ENCODE data around the gene ULK3. TPM values are rescaled to one million over a fixed set of nuclear protein-coding genes. Genes with fewer than 3 reads are reported as not detected.
"Not testable (repeated sequence)": the region's sequence is repeated elsewhere in the genome, so short reads cannot be mapped to it uniquely, and the experiment has no call there.

The ULK3 gene
- total and polyA plus RNA-seq, 12 donors, result 21.3 to 56.3 (median 24.7) TPM

DNA sequence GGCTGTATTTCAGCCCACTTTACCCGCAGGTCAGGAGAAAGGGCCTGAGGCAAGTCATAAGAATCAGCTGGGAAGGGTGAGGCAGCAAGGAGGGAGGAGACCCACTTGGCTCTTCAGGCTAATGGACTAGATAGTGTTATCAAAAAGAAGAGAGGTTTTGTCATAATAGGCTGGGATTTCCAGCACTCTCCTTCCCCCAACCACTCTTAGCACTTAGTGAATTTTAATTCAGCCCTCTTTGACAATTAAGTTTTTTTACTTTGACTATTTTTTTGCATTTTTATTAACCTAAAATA, 47.7 kb upstream of the ULK3 start:
- TF ChIP-seq, protein P1, sequence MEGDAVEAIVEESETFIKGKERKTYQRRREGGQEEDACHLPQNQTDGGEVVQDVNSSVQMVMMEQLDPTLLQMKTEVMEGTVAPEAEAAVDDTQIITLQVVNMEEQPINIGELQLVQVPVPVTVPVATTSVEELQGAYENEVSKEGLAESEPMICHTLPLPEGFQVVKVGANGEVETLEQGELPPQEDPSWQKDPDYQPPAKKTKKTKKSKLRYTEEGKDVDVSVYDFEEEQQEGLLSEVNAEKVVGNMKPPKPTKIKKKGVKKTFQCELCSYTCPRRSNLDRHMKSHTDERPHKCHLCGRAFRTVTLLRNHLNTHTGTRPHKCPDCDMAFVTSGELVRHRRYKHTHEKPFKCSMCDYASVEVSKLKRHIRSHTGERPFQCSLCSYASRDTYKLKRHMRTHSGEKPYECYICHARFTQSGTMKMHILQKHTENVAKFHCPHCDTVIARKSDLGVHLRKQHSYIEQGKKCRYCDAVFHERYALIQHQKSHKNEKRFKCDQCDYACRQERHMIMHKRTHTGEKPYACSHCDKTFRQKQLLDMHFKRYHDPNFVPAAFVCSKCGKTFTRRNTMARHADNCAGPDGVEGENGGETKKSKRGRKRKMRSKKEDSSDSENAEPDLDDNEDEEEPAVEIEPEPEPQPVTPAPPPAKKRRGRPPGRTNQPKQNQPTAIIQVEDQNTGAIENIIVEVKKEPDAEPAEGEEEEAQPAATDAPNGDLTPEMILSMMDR (IDR thresholded peaks at IDR 0.05), result no peak
- Histone ChIP-seq H3K36me3 (peaks cover 0 to 33% (median 4%) of the 10 kb centered on the region in 9 donors), H3K4me3 (peak overlapping the region; percentile 56 to 89 (median 78)), H3K9me3 (no peaks in the 10 kb centered on the region), H3K27ac (peak overlapping the region in 9 of 10 donors; percentile 74 to 93 (median 85)), H3K27me3 (no peaks in the 10 kb centered on the region), H3K4me1 (peaks cover 4 to 45% (median 42%) of the 10 kb centered on the region in 9 donors)
- 0 to 5% methylated on average over 1 of the region's 1 CpG for WGBS, 2 donors
- intact Hi-C loops (cut with DNase I), result loop anchor here in 2 of 10 donors (10.0 kb wide), 1 partner anchor 46 kb away; the partner anchor contains the start of gene ULK3 (in 2 of the 2)
- ATAC-seq (no peak), DNase-seq (no peak)

DNA sequence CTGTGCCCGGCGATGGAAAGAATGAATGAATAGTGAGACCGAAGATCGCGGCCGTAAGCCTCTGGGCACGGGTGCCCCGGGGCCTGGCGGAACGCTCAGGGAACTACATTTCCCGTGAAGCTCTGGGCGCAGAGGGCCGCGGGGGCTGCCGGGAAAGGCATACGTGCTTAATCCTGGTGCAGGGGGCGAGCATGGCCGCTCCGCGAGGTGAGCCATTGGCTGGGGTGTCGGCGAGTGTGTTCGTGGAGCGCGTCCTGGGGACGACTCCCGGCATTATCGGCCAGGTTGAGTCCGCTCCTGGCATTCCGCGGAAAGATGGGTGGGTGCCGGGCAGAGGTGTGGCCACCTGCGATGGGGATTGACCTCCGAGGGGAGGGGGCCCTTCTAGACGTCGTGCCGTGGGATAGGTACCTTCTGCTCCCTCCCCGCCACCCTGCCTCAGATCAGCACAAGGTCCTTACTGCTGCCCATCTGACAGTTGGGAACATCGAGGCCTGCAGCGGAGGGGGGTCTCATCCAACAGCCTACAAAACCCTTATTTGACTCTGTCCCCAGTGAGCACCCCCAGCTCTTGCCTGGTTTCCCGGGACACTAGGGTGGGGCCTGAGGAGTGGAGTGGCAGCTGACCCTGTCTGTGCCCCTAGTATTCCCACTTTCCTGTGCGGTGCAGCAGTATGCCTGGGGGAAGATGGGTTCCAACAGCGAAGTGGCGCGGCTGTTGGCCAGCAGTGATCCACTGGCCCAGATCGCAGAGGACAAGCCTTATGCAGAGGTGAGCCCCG, 47.1 kb upstream of the ULK3 start, which contains the start of gene MPI:
TSS of gene MPI (plus strand) at position 160 of the 782 bp plus-strand sequence. CDS start at position 192, 32 bp downstream.
- H3K4me1 ChIP-seq, result peaks cover 4 to 48% (median 42%) of the 10 kb centered on the region in 9 donors
- DNase-seq (peak; percentile 84 to 86), ATAC-seq (peak; percentile 92 to 97 (median 96))
- no peaks in the 10 kb centered on the region for H3K27me3 ChIP-seq
- TF ChIP-seq, protein P1 (IDR thresholded peaks at IDR 0.05), result peak in 3 of 9 donors; percentile 7 to 22 (median 8)
- 1% methylated on average over 47 of the region's 47 CpGs for WGBS, 2 donors
- intact Hi-C loops (cut with DNase I), result loop anchor here in 2 of 10 donors (10.0 kb wide), 1 partner anchor 45 kb away; the partner anchor contains the start of gene ULK3 (in 2 of the 2)
- no peaks in the 10 kb centered on the region for H3K9me3 ChIP-seq
- H3K27ac ChIP-seq, result peak within 1 kb of the TSS; percentile 1 to 93 (median 85)
- peak within 1 kb of the TSS; percentile 56 to 89 (median 78) for H3K4me3 ChIP-seq
- peaks cover 0 to 32% (median 4%) of the 10 kb centered on the region in 9 donors for H3K36me3 ChIP-seq

DNA sequence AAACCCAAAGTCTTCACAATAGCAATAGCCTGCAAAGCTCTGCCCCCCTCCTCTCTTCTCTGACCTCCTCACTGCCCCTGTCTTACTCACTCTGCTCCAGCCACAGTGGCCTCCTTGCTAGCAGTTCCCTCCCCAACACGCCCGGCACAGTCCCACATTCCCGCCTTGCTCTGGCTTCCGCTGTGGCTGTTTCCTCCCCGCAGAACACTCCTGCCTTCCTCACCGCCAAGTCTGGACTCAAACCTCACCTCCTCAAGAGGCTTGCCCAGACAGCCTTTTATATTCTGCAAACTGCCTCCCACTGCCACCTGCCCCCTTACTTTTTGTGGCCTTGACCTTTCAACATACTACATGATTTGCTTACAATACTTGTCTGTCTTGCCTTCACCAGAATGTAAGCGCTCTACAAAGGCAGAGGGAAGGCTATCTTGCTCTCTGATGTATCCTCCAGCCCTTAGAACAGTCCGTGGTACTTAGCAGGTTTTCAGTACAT, 46.5 kb upstream of the ULK3 start:
- H3K4me1 ChIP-seq, result peaks cover 4 to 53% (median 42%) of the 10 kb centered on the region in 9 donors
- peak; percentile 40 to 79 (median 63) for ATAC-seq
- DNase-seq, result peak; percentile 40 to 59
- WGBS, 2 donors, result 9 to 12% methylated on average over 8 of the region's 8 CpGs
- peaks cover 0 to 32% (median 4%) of the 10 kb centered on the region in 9 donors for H3K36me3 ChIP-seq
- TF ChIP-seq, protein P1 (IDR thresholded peaks at IDR 0.05), result no peak
- H3K4me3 ChIP-seq, result peak overlapping the region; percentile 56 to 89 (median 78)
- H3K9me3 ChIP-seq, result no peaks in the 10 kb centered on the region
- H3K27me3 ChIP-seq, result no peaks in the 10 kb centered on the region
- intact Hi-C loops (cut with DNase I), result no loop called here
- peak overlapping the region; percentile 1 to 93 (median 85) for H3K27ac ChIP-seq

DNA sequence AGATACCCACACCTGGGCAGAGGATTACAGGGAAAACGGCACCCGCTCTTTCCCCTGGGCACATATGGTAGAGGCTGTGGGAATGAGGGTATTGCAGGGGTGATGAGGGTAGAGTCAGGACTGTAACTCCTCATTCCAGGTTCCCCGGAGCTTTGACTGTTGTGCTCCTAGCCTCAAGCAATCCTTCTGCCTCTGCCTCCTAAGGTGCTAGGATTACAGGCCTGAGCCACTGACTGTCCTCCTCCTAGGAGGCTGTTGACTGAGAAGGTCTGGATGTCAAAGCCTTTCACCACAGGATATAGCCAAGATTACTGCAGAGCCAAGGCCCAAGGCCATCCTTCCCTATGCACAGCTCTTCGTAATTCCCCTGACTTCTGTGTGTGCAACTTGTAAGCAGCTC, 45.8 kb upstream of the ULK3 start:
- TF ChIP-seq, protein P1 (IDR thresholded peaks at IDR 0.05), result no peak
- intact Hi-C loops (cut with DNase I), result no loop called here
- no peak for ATAC-seq
- Histone ChIP-seq H3K27ac (peak overlapping the region in 5 of 10 donors; percentile 83 to 93 (median 88)), H3K9me3 (no peaks in the 10 kb centered on the region), H3K27me3 (no peaks in the 10 kb centered on the region), H3K4me1 (peaks cover 4 to 60% (median 42%) of the 10 kb centered on the region in 9 donors), H3K36me3 (peaks cover 0 to 28% (median 4%) of the 10 kb centered on the region in 9 donors), H3K4me3 (peak overlapping the region in 1 of 10 donors; percentile 74)
- DNase-seq, result no peak
- WGBS, 2 donors, result 87 to 90% methylated on average over 4 of the region's 4 CpGs

DNA sequence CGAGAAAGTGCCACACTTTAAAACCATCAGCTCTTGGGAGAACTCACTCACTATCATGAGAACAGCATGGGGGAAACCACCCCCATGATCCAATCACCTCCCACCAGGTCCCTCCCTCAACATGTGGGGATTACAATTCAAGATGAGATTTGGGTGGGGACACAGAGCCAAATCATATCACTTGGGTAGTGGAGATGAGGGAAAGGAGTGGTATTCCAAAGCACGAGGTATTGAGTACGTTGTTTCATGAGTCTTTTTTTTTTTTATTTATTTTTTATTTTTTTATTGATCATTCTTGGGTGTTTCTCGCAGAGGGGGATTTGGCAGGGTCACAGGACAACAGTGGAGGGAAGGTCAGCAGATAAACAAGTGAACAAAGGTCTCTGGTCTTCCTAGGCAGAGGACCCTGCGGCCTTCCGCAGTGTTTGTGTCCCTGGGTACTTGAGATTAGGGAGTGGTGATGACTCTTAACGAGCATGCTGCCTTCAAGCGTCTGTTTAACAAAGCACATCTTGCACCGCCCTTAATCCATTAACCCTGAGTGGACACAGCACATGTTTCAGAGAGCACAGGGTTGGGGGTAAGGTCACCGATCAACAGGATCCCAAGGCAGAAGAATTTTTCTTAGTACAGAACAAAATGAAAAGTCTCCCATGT, 44.7 kb upstream of the ULK3 start:
- H3K9me3 ChIP-seq; DNase-seq; ATAC-seq; H3K27me3 ChIP-seq; H3K4me3 ChIP-seq; H3K27ac ChIP-seq; intact Hi-C loops (cut with DNase I): not testable (repeated sequence)
- Histone ChIP-seq H3K36me3 (peaks cover 0 to 17% (median 2%) of the 10 kb centered on the region in 9 donors), H3K4me1 (peaks cover 4 to 53% (median 35%) of the 10 kb centered on the region in 9 donors)
- WGBS, 2 donors, result 70 to 77% methylated on average over 9 to 10 of the region's 10 CpGs

Measured in heart right ventricle (tissue), 16 donors.